ENCODE results near the gene RCOR3.
A peak's percentile ranks its signal among the peaks of the same experiment; 100 is the strongest.
"Not testable (repeated sequence)": the region's sequence is repeated elsewhere in the genome, so short reads cannot be mapped to it uniquely, and the experiment has no call there.

RCOR3 gene

DNA sequence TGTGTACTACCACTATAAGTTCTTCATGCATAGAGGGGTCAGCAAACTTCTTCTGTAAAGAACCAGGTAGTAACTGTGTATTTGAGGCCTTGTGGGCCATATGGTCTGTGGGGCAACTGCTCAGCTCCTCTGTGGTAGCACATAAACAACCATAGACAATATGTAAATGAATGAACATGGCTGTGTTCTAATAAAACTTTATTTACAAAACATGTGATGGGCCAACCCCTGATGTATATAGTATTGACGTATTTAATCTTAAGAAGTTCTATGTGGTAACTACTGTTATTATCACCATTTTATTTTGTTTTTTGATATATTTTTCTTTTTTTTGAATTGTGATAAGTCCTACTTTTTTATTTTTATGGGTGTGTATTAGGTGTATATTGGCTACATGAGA lies 82.8 kb downstream of the RCOR3 start:
- ATAC-seq = no peak

DNA sequence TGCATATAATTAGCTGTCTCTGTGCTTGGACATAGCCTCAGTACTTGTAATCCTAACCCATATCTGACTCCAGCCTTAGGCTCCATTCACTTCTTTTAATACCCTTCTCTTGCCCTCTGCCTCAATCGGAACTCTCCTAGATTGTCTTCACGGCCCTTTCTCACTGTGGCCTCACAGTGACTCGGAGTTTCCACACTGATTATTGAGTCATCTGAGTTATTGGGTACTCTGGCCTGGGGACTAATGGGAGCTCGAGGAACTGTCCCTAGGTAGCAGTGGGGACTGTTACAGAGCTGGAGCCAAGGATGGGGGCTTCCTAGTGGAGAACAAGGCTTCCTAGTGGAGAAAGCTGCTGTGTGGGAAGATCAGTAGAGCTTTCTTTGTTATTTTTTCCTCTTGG lies 84.4 kb downstream of the RCOR3 start:
- ATAC-seq = peak; percentile 42 to 67

DNA sequence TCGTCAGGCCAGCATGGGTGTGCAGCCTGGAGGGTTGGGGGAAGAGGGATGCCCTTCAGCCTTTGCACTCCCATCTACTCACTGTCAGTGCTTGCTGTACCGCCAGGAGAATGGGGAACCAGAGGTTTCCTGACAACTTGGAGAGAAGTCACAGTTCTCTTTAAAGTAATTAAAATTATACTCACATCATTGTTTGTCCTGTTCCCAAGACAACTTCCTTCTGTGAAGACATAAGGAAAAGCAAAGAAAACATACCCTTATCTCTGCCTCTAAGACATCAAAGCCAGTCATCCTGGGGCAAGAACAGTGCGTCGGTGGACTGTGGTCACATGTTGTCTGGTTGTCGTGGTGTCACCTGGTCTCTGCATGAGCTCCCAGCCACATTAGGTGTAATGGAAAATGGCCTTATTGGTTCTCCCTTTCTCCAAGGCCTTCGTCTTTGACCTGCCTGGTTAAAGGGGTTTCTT lies 85.0 kb downstream of the RCOR3 start:
- ATAC-seq = peak; percentile 44

DNA sequence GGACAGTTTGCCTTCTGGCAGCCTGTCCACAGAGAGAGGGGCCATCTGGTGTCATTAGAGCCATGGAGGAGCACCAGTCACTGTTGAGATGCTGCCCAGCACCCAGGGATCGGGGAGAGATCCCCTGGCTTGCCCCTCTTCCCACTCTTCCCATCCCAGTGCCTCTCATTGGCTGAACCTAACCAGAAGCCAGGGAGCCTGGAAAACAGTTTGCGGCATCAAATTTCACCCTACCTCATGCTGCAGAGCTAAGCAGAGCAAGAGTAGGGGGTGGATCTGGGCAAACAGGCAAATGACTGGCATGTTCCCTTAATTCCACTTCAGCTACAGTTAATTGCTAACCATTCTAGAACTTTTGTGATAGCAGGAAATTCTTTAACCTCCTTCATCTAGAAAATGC lies 86.6 kb downstream of the RCOR3 start:
- ATAC-seq = no peak

DNA sequence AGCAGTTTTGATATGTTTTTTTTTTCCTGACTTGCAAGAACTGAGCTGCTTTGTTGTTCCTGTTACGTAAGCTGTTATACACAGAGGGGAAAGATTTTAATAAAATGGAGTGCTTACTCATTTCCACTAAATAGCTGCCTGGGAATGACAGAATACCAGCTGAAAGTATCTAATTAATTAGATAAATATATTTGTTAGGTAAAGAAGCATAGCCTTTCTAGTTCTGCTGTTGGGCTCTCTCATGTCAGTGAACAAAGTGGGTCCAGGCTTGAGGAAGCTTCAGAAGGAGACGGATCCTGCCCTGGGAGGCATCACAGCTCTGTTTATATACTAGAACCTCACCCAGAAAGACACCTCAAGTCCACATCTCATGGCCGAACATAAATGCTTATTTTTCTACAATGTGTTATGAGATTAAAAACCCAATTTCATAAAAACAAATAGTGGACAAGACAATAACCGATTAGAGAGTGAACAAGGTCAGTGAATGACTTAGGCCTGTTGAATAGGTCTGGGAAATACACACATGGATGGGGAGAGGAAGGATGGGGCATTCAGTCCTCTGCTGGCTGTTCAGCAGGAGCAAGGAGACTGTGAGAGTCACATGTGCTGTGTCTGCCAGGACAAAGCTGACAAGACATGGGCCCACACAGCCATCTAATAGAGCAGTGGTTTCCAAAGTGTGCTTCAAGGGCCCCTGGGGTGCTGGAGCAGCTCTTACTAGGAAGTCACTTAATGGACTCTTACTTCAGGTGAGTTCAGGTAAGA lies 88.1 kb downstream of the RCOR3 start:
- ATAC-seq = no peak

DNA sequence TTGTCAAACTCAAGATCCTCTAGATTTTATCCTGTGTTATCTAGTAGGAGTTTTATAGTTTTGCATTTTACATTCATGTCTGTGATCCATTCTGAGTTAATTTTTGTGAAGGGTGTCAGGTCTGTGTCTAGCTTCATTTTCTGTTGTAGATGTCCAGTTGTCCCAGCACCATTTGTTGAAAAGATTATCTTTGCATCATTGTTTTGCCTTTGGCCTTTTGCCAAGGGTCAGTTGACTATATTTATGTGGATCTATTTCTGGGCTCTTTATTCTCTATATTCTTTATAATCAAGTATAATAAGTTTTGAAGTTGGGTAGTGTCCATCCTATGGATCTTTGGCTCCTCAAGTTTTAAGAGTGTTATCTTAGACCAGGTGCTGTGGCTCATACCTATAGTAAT lies 89.4 kb downstream of the RCOR3 start:
- no peak for ATAC-seq

DNA sequence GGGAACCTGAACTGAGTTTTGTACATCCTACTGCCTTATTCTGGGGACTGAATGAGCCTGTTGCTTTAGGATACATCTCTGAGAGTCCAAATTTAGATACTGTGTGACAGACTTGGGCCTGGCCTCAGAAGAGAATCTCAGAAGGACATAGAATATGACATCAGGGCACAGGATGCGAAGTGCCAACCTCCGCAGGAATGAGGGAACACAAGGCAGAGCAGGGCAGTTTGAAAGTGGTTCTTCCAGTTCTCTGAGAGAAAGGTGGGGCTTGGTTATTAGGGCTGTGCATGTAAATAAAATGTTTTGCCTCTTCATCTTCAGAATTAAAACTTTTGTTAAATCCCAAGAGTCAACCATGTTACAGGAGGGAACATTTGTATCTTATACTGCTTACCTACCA lies 90.6 kb downstream of the RCOR3 start:
- ATAC-seq = no peak

DNA sequence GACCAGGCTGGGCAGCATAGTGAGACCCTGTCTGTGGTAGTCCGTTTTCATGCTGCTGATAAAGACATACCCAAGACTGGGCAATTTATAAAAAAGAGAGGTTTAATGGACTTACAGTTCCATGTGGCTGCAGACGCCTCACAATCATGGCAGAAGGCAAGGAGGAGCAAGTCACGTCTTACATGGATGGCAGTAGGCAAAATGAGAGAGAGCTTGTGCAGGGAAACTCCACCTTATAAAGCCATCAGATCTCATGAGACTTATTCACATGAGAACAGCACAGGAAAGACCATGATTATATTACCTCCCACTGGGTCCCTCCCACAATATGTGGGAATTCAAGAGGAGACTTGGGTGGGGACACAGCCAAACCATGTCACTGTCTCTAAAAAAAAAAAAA lies 92.9 kb downstream of the RCOR3 start:
- ATAC-seq = not testable (repeated sequence)

DNA sequence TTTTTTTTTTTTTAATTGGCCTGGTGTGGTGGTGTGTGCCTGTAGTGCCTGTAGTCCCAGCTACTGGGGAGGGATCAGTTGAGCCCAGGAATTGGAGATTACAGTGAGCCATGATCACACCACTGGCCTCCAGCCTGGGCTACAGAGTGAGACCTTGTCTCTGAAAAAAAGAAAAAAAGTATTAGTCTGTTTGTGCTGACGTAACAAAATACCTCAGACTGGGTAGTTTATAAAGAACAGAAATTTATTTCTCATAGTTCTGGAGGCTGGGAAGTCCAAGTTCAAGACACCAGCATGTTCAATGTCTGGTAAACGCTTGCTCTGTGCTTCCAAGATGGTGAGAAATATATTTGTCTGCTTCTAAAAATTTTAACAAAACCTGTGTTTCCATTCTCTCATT lies 93.3 kb downstream of the RCOR3 start:
- ATAC-seq = no peak

DNA sequence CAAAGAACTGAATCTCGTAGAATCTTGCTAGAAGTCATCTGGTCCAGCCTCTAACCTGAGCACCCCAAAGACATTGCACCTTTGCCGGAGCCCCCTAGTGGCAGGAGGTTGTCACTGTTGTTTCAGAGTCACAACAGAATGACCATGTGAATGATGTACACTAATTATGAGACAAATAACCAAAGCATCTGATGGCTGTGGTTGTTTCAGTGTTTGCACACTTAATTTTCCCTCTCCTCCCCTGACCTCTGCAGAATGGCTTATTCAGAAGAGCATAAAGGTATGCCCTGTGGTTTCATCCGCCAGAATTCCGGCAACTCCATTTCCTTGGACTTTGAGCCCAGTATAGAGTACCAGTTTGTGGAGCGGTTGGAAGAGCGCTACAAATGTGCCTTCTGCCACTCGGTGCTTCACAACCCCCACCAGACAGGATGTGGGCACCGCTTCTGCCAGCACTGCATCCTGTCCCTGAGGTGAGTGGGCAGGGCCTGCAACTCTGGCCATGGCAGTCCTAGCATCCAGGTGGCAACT lies 93.9 kb downstream of the RCOR3 start:
- ATAC-seq = peak; percentile 65 to 76

DNA sequence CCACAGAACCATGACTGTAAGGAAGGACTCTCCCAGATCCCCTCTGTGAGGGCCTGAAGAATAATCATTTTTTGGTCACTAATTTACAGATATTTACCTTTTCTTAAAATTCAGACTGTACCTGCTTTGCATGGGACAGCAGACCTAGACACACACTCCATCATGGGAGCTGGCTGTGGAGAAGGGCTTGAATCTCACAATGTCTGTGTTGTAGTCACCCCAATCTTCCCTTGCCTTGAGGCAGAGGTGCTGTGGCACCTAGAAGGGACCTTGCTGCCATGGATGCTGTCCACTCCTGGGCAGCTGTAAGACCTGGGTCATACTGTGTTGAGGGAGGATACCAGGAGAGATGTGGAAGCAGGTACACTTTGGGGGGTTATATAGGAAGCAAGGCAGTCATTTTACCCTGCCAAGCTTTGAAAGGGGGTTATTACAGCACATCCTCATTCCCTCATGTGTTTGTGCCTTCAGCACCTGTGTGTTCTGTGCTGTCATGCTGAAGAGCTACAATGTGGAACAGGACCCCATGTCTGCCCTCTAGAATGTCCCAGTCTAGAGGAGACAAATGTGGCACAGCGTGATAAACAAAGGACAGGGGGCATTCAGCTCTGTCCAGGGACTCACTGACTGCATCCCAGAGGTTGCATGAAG lies 94.5 kb downstream of the RCOR3 start:
- no peak for ATAC-seq

DNA sequence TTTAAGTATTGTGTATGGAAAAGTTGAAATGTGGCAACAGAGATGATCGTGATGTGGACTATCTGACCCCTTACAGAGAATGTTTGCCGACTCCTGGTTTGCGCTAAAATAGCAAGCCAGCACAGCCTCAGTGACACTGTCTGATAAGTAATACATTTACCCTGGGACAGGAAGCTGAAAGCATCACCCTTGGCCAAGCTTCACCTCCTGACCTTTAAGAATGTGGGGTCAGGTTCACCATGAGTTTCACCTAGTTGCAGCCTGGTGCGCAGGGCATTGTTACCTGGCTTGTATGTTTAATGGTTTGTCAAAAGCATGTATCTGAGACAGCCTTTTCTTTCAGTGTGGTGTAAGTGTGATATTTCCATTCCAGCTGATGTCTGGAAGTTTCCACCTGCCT lies 96.7 kb downstream of the RCOR3 start:
- ATAC-seq = peak; percentile 34 to 46

DNA sequence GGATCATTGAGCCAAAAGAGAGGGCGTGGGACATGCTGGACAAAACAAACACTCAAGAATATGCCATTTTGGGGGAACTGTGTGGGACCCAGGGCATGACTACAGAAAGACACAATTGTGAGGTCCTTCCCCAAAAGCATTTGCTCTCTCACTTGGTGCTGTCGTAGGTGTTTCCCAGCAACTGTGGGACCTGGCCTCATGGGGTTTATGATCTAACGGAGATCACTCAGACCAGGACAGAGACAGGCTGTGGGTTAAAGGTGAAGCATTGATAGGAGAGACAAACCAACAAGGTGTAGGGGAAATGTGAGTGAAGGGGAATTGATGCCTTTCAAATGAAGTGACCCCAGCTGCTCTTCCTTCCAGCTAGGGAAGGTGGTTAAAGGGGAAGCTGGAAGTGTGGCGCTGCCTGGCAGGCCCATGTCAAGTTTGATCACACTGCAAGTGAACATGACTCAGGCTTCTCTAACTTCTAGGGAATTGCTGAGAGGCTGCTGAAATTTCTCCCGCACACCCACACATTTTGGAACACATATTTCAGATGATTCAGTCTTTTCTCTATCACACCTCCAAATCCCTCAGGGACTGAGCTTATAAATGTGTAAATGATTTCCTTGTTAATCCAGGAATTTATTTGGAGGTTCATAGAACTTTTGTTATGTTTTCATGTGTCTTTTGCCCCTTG lies 97.7 kb downstream of the RCOR3 start:
- no peak for ATAC-seq

DNA sequence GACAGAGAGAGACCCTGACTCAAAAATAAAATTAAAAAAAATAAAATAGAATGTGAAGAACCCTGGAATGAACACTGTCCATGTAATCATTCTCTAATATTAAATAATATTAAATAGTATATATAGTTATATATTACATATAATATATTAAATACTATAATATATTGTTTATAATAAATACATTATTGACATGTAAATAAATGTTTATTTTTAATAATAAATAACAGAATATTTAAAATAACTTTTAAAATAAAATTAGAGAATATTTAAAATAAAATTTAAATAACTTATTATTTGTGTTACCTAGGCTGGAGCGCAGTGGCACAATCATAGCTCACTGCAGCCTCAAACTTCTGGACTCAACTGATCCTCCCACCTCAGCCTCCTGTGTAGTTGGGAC lies 99.5 kb downstream of the RCOR3 start:
- no peak for ATAC-seq

DNA sequence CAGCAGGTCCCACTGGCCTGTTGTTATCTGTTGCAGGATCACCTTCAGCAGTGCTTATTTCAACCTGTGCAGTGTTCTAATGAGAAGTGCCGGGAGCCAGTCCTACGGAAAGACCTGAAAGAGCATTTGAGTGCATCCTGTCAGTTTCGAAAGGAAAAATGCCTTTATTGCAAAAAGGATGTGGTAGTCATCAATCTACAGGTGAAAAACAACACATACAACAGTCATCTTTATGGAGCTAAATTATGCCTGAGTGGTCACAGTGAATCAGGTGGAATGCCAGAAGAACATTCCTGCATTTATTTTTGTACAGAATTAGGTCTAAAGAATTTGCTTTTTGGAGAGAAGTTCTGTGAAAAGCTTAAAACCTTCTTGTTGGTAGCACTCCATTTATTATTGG lies 100.7 kb downstream of the RCOR3 start:
- no peak for ATAC-seq

DNA sequence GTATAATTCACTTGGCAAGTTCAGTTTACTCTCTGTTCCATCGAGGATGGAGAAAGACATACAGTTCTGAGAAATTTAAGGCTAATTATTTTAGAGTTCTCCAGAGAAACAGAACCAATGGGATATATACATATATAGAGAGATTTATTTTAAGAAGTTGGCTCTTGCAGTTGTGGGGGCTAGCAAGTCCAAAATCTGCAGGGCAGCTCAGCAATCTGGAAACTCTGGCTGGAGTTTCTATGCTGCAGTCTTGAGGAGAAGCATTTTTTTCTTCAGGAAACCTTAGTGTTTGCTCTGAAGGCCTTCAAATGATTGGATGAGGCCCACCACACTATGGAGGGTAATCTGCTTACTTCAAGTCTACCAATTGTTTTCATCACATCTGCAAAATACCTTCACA lies 102.0 kb downstream of the RCOR3 start:
- ATAC-seq = no peak

All from activated CD4-positive, CD25-positive, alpha-beta regulatory T cell treated with anti-CD3 and anti-CD28 coated beads, Interleukin-2, amount 50 U/mL, for 24 hours (primary cell).